GM19452 (cell line): ENCODE results near the gene TPRG1L.

Experiments
- ATAC-seq: cut with Tn5 transposase; IDR thresholded peaks from one replicate; pipeline ENCODE4 v1.9.1; 2021; ENCODE audit not compliant: unreplicated experiment

TPRG1L gene

GRCh38 chr1:3677484-3677883, 52.7 kb downstream of the TPRG1L start:
- ATAC-seq: peak; percentile 15

- no peak for ATAC-seq
Measured at GRCh38 chr1:3678361-3679097, 53.7 kb downstream of the TPRG1L start.

GRCh38 chr1:3679098-3679555, 54.3 kb downstream of the TPRG1L start:
- ATAC-seq: no peak
